ENCODE results near the gene COL18A1.

Gene COL18A1

DNA sequence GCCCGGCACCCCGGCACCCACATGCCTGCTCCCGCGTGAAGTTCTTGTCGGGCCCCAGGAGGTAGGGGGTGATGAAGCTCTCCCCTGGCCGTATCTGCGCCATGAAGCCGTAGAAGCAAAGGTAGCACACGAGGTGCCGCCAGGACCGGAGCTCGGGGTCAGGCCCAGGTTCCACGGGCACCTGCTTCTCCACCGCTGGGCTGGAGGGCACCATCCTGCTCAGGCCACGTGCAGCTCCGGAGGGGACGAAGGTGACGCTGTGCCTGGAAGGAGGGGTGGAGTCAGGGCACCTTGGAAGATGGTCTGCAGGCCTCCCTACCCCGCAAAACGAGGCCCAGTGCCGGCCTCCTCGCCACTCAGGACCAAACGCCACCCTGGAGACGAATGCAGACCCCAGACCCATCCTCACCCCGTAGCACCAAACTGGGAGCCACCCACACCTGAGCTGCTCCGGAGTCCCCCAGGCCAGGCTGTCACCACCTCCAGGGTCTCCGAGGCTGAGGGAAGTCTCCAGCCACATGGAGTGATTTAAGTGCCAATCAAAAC lies 132.9 kb downstream of the COL18A1 start:
- no peak for DNase-seq

DNA sequence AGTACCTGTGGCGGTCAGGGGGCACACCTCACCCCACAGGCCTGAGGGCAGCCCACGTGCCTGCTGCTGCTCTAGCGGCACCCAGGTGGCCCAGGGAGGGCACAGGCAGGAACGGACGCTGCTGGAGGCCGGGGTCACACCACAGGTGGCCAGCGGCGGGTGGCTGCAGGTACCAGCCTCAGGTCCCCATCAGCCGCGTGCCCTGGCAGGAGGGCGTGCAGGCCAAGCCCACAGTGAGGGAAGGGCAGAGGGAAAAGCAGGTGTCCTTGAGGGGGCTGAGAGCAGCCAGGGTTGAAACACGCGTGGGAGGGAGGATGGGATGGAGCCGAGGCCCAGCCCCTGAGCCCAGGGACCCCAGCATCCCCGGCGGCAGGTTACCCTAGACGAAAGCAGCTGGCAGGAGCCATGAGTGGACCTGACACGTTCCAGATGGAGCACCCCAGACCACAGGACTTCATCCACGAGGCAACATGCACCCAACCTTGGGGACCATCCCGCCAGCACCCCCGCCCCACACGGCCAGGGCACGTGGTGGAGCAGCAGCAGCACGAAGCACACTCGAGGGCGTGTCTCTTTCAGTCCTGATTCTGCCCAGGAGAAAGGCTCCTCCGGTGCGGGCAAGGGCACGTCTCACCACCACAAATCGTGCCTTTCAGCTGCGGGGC lies 133.5 kb downstream of the COL18A1 start:
- no peak for DNase-seq

DNA sequence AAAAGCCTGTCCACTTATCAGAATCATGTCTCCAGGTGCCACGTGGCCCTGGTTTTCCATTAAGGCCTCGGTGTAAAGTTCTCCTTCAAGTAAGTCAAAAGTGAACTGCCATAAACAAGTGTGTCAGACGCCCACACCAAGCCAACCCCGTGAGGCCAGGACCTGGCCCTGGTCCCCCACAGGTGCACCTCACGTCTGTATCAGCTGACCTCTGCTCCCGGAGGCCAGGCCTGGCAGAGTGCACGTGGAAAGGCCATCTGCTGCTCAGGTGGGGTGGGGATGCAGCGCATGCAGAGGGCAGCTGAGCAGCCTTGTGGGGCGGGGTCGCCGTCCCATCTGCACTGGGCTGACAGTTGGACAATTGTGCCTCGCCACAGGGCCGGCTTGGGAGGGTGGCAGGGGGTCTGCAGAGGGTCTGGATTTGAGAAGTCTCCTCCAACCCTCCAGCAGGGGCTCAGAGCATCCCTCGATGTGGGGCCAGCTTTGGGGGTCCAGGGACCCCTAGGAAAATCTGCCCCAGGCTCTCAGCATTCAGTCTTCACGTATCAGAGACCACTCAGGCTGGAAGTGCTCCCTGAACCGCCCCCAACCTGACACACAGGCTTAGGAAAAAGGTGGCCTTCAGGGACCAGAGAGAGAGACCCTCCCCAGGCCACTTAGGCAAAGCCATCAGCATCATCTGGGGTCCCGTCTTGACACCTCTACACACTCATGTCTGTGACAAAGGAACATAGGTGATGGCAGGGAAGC lies 134.3 kb downstream of the COL18A1 start:
- DNase-seq, result no peak

DNA sequence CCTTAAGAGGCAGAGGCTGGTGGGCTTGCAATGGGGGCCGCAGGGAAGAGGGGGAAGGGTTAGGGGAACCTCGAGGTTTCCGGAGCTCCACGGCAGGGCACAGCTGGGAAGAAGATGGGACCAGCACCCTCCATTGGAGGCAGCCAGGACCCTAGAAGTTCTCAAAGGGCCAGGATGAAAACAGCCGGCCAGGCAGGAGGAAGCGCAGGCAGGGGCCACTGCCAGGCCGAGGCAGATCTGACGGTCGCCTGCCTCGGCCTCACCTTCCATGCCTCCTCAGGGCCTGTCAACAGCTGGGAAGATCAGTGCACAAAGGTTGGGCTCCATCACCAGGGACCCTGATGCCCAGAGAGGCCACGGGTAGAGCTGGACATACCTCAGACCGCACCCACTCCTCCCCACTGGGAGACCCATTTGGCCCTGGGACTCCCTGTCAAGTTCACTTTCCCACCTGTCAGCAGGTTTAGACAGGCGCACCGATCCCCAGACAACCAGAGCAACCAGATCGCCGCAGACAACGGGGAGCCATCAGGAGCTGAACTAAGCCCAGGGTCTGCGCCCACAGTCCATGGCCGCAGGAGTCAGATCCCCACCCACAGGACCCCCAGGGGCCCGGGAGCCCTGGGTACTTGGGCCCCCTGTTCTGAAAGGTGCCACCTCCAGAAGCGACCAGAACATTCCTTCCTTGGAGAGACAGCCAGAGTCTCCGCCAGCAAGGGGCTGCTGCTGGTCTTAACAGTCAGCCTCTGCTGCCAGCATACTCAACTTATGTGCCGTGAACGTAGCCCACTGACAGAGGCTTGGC lies 135.0 kb downstream of the COL18A1 start:
- no peak for DNase-seq

GRCh38 chr21:45540601-45540970 lies 135.6 kb downstream of the COL18A1 start:
- DNase-seq, result no peak

- no peak for DNase-seq
Measured at GRCh38 chr21:45541221-45542039, 136.5 kb downstream of the COL18A1 start.

DNA sequence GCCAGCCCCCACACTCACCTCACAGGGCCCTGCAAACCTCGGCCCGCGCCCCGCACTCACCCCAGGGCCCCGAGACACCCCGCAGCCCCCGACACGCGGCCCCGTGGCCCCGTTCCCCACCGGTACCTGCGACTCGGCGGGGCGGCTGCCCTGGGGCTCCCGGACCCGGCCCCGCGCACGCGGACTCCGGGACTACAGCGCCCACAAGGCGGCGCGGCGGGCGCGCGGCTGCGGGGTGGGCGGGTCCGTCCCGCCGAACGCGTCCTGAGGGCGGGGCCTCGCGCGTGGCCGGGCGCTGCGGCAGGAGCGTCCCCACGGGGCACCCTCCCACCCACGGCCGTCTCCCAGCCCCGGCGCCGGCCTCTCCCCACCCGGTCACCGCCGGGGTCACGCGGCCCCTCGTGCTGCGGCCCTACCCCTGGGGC lies 137.3 kb downstream of the COL18A1 start, which contains the start of gene SLC19A1:
TSS of gene SLC19A1 (minus strand) at position 199 of the 425 bp plus-strand sequence. CDS start 4,481 bp downstream, outside the sequence.
- no peak for DNase-seq

DNA sequence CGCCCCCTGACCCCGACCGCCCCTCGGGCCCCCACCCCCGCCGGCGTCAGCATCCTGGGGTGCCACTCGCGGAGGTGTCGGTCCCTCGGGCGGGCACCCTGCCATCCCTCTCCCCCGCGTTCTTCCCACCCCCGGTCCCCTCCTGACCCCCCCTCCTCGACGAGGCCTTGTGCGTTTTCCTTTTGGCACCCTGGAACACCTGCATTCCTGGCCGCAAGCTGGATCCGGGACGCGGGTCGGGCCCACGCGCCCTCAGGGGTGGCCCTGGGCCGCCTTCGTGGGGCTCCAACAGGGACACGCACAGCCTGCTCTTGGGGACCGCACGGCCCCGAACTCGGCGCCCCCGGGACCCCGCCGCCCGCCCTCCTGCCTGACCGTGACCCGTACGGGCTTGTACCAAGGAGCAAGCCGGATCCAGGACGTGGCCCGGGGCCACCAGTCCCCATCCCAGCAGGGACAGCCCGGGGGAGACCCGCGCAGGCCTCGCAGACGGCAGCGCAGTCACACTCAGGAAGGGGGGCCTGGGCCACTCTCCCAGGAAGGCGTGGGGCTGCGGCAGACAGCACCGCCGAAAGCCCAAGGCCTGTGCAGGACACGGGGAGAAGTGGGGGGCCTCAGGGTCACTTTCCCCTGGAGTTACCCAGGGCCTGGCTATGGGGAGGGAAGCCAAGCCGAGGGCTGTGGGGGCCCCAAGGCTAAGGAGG lies 137.9 kb downstream of the COL18A1 start:
- DNase-seq, result no peak

GRCh38 chr21:45543371-45543709 lies 138.4 kb downstream of the COL18A1 start:
- DNase-seq, result no peak

DNA sequence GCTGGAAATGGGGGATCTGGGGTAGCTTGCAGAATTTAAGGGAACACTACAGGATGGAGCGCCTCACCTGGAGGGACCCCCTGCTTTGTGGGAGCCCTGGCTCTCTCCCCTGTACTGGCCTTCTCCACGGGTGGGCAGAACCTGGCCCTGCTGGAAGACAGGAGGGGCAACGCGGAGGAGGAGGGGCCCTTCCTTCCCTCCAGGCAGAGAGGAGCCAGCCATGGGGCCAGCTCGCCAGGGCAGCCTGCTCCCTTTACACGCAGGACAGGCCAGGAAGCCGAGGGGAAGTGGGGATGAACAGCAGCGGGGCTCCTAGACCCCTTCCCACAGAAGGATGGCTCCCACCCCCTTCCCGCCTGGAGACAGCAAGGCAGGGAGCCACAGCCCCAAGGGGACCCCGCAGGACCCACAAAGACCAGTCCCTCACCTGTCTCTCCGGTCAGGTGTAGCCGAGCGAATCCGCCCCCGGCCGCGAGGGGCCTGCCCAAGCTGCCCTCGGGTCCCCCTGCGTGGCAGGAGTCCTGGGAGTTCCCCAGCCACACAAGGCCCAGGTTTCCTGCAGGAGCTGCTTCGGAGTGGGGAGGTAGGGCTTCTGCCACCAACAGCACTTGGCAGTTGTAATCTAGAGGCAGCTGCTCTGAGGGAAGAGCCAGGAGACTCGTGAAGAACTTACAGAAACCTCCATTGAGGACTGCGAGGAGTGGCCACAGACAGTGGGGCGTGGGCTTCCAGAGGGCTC lies 138.9 kb downstream of the COL18A1 start:
- DNase-seq, result no peak

DNA sequence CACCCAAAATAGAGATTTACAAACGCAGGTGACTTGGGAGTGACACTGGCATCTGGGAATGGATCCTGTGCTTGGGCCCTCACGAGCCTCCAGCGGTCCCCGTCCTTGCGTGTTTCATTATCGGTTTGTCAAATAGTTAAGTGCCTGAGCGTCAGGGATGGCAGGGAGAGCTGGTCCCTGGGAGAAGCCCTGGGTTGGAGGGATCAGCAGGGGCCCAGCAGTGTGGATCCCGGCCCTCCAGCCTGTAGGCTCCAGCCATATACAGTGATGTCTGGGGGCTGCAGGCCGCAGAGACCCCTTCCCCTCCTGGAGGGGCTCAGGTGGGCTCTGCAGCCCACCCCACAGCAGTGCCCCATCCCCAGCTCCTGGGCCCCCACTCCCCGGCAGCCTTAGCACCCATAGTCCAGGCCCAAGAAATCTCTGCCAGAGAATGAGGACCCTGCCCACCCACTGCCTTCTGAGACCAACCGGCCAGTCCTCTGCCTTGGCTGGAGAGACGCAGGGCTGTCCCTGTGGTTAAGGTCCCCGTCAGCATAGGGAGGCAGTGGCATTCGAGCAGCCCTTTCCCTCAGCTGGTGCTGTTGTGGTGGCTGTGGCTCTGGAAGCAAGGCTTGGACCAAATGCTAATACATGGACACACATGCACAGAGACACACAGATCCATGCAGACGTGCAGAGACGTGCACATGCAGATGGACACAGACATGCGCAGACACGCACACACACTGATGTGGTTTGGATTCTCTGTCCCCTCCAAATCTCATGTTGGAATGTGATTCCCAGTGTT lies 139.7 kb downstream of the COL18A1 start:
- no peak for DNase-seq

- no peak for DNase-seq
Measured at GRCh38 chr21:45545236-45545570, 140.2 kb downstream of the COL18A1 start.

- DNase-seq, result no peak
Measured at GRCh38 chr21:45545691-45546531, 140.9 kb downstream of the COL18A1 start.

DNA sequence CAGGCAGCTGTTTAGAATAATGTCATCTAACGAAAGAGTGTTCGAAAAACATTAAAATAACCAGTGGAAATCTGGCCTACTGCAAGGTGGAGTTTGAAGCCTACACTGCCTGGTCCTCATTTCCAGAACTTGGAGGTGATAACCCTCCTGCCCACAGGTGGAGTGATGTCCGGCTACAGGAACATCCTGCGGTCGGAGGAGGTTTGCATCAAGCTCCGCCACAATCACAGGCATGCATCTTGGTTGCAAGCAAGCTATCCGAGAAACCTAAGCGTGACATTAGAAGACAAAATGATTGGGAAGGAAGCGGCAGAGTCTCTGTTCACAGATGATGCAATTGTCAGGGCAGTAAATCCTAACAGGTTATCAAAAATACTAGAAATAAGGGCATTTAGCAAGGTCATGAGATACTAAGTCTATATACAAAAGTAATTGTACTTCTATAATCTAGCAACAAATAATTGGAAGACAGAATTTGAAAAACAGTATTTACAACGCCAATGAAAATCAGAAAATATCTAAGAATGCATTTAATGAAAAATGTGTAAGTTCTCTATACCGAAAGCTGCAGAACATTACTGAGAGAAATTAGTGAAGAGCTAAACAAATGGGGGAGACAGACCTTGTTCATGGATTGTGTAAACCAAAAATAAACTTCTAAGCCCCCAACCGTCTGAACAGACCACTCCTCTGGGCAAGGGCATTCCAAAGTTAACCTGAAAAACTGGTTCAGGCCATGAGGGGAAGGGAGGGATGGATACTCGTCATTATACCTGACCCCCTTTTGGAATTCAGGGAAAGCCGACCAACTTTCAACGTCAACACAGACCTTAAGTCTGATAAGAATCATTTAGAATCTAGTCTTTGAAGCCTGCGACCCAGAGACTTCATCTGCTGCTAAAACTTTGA lies 141.9 kb downstream of the COL18A1 start:
- no peak for DNase-seq

DNA sequence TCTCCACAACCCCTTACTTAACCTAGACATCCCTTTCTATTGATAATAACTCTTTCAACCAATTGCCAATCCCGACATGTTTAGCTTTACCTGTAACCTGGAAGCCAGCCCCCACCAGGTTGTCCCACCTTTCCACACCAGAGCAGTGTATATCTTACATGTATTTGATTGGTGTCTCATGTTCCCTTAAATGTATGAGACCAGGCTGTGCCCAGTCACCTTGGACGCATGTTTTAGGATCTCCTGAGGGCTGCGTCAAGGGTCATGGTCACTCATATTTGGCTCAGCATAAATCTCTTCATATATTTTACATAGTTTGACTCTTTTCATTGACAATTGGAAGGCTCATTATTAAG lies 142.6 kb downstream of the COL18A1 start:
- DNase-seq, result no peak

GRCh38 chr21:45548711-45549491 lies 143.9 kb downstream of the COL18A1 start:
- DNase-seq, result no peak

- DNase-seq, result no peak
Measured at GRCh38 chr21:45549626-45550463, 144.9 kb downstream of the COL18A1 start.

All from NCI-H774 (cell line).